Stimulated activated CD8-positive, alpha-beta memory T cell treated with anti-CD3 and anti-CD28 coated beads, Interleukin-15, amount 100 ng/mL, for 24 hours (primary cell): Measurements from ENCODE around the gene AIF1.

Source experiments
- DNase-seq: peaks from one replicate; pipeline ENCODE4 v3.0.0-alpha.2; 2020; ENCODE audit warnings: low read depth

The AIF1 gene

GRCh38 chr6:31614684-31615578 lies at the start of gene AIF1:
Gene AIF1 (plus strand): TSS chr6:31615234. CDS start chr6:31615330, 96 bp downstream.
- no peak for DNase-seq

DNA sequence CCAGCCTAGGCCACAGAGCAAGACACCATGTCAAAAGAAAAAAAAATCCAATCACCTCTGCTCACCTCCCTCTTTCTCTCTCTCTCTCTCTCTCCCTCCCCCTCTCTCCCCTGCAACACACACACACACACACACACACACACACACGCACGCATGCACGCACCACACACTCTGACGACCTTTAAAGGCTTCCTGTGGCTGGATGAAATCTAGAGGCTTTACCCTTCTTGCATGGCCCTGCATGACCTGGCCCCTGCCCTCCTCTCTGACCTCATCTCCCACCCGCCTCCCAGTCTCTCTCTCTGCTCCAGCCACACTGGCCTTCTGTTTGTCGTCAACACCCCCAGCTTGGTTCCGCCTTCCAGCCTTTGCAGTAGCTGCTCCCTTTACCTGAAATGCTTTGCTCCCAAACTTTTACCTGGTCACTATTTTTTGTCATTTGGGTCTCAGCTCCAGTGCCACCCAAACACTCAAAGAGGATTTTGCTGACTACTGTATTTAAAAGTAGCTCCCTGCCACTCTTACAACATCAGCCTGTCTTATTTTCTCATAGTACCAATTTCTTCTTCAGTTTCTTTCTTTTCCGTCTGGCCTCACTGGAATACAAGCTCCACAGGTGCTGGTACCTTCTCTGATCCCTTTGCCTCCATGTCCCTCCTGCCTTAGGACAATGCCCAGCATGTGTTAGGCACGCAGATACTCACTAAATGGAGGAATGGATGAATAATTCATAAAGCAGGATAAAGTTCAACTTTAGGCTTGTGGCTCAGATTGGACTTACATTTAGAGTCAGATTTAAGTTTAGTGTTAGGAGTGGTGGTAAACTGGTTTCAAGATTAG lies 47.3 kb upstream of the AIF1 start:
- no peak for DNase-seq

DNA sequence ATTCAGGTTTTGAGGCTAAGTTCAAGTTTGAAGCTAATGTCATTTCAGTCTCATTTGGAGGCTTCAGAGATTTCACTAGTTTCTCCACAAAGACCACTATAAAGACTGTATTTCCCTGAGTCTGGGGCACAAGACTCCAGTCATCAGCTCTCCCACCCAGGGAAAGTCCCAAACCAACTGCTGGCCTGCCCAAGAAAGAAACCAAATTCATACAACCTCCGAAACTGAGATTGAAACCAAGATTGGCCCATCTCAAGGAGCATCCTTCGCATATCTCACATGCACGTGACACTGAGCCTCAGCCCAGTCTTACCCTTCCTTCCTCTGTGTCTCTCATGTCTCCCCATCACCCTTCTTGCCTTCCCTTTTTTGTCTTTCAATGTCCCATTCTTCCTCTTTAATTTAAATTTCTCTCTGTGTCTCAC lies 46.5 kb upstream of the AIF1 start:
- no peak for DNase-seq

DNA sequence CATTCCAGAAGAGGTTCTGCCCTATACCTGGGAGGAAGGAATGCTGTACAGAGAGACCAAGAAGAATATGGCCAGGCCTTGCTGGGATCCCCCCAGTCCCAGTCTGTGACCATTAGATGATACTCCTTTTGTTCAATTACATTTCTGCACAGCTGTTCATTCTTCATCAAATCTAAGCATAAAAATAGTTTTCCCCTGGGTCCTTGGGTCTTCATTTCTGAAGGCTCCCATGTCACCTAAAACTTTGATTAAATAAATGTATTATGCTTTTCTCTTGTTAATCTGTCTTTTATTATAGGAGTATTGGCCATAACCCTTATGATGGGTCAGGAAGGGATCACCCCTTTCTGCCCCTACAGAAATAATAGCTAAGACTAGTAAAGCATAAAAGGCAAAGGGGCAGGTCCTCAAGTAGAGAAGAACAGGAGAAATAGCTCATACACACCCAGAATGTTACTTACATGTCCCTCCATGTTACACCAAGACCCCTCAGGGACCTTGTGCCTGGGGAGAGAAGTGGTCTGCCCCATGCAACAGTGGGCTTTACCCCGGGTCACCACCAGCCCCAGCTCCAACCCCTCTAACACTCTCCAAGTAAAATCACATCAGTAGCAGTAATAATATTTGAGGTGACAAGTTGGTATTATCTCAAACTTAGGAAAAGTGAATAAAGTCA lies 45.0 kb upstream of the AIF1 start:
- no peak for DNase-seq

DNA sequence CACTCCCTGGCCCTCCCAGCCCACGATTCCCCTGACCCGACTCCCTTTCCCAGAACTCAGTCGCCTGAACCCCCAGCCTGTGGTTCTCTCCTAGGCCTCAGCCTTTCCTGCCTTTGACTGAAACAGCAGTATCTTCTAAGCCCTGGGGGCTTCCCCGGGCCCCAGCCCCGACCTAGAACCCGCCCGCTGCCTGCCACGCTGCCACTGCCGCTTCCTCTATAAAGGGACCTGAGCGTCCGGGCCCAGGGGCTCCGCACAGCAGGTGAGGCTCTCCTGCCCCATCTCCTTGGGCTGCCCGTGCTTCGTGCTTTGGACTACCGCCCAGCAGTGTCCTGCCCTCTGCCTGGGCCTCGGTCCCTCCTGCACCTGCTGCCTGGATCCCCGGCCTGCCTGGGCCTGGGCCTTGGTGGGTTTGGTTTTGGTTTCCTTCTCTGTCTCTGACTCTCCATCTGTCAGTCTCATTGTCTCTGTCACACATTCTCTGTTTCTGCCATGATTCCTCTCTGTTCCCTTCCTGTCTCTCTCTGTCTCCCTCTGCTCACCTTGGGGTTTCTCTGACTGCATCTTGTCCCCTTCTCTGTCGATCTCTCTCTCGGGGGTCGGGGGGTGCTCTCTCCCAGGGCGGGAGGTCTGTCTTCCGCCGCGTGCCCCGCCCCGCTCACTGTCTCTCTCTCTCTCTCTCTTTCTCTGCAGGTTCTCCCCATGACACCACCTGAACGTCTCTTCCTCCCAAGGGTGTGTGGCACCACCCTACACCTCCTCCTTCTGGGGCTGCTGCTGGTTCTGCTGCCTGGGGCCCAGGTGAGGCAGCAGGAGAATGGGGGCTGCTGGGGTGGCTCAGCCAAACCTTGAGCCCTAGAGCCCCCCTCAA lies 42.8 kb upstream of the AIF1 start, which contains the start of gene LTA:
Gene LTA, plus strand, starts transcription at position 249 of the 871 bp plus-strand sequence. Its CDS starts 454 bp downstream, at position 703.
- DNase-seq = no peak

GRCh38 chr6:31573239-31574105 lies 41.6 kb upstream of the AIF1 start:
- DNase-seq = no peak

DNA sequence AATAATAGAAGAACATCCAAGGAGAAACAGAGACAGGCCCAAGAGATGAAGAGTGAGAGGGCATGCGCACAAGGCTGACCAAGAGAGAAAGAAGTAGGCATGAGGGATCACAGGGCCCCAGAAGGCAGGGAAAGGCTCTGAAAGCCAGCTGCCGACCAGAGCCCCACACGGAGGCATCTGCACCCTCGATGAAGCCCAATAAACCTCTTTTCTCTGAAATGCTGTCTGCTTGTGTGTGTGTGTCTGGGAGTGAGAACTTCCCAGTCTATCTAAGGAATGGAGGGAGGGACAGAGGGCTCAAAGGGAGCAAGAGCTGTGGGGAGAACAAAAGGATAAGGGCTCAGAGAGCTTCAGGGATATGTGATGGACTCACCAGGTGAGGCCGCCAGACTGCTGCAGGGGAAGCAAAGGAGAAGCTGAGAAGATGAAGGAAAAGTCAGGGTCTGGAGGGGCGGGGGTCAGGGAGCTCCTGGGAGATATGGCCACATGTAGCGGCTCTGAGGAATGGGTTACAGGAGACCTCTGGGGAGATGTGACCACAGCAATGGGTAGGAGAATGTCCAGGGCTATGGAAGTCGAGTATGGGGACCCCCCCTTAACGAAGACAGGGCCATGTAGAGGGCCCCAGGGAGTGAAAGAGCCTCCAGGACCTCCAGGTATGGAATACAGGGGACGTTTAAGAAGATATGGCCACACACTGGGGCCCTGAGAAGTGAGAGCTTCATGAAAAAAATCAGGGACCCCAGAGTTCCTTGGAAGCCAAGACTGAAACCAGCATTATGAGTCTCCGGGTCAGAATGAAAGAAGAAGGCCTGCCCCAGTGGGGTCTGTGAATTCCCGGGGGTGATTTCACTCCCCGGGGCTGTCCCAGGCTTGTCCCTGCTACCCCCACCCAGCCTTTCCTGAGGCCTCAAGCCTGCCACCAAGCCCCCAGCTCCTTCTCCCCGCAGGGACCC lies 40.6 kb upstream of the AIF1 start:
- no peak for DNase-seq

- DNase-seq = no peak
Measured at GRCh38 chr6:31575335-31575901, 39.6 kb upstream of the AIF1 start, which contains the start of gene TNF. Gene TNF (plus strand): TSS chr6:31575565. CDS start chr6:31575742, 177 bp downstream.

DNA sequence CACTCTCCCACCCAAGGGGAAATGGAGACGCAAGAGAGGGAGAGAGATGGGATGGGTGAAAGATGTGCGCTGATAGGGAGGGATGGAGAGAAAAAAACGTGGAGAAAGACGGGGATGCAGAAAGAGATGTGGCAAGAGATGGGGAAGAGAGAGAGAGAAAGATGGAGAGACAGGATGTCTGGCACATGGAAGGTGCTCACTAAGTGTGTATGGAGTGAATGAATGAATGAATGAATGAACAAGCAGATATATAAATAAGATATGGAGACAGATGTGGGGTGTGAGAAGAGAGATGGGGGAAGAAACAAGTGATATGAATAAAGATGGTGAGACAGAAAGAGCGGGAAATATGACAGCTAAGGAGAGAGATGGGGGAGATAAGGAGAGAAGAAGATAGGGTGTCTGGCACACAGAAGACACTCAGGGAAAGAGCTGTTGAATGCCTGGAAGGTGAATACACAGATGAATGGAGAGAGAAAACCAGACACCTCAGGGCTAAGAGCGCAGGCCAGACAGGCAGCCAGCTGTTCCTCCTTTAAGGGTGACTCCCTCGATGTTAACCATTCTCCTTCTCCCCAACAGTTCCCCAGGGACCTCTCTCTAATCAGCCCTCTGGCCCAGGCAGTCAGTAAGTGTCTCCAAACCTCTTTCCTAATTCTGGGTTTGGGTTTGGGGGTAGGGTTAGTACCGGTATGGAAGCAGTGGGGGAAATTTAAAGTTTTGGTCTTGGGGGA lies 38.9 kb upstream of the AIF1 start:
- DNase-seq = no peak

GRCh38 chr6:31576897-31577578 lies 38.0 kb upstream of the AIF1 start:
- DNase-seq = no peak

GRCh38 chr6:31577579-31577966 lies 37.5 kb upstream of the AIF1 start:
- DNase-seq = no peak

- DNase-seq = no peak
Measured at GRCh38 chr6:31578184-31579118, 36.6 kb upstream of the AIF1 start.

DNA sequence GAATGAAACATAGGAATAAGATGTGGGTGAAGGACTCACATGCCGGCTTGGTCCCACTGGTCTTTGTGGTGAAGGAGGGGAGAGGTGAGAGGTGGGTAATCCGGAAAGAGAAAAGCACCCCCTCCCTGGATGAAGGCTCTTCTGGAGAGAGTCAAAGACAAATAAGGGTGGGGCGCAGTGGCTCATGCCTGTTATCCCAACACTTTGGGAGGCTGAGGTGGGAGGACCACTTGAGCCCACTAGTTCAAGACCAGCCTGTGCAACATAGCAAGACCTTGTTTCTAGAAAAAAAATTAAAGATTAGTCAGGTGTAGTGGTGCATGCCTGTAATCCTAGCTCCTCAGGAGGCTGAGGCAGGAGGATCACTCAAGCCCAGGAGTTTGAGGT lies 35.9 kb upstream of the AIF1 start:
- no peak for DNase-seq

DNA sequence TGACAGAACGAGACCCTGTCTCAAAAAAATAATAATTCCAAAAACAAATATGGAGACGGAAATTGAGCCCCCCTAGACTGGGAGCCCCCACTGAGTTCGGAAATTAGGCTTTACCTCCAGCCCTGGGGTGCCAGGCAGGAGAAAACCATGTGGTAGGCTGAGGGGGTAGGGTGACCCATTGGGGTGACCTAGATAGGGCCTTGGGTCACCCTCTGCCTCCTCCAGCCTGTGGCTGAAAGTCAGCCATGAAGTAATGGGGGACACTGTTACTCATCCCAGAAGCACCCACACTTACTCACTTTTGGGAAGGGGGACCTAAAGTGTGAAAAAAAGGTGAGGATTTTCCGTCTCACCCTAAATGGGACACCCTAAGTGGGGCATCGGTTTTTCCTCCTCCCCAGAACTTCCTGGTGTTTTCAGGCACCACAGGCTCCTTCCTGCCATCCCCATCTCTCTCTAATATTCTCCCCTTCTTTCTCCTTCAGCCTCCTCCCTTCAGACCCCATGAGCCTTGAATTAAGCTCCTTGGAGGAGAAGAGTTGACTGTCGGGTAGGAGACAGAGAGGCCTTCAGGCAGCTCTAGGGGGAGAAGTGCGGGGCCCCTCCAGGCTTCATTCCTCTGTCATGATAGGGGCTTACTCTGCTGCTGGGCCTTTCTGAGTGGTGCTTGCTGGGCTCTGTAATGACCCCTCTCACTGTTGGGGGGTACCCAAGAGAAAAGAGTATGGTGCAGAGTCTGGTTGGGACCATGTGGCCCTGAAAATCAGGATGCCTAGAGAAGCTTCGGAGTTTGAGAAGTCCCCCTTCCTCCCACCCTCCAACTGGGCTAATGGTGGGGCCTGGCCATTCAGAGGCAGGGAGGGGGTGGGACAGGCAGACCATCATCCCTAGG lies 35.2 kb upstream of the AIF1 start:
- no peak for DNase-seq

GRCh38 chr6:31580438-31580740 lies 34.6 kb upstream of the AIF1 start:
- no peak for DNase-seq
